AG10803 (cell line): ENCODE data around the gene VPS37D.
"Not testable (repeated sequence)": the region's sequence is repeated elsewhere in the genome, so short reads cannot be mapped to it uniquely, and the experiment has no call there.

Experiments
- DNase-seq: peaks from one replicate; pipeline ENCODE4 v3.0.0; 2010; ENCODE audit warnings: low read depth
- H3K4me3 ChIP-seq: 2 replicates; pipeline ENCODE4 v1.5.1; 2011; ENCODE audit warnings: mild to moderate bottlenecking, low read length, control low read depth
- TF ChIP-seq, protein P1 (sequence below): conservative IDR thresholded peaks from 2 replicates; pipeline ENCODE4 v1.5.1; 2011; ENCODE audit warnings: mild to moderate bottlenecking, low read length, control low read depth, inconsistent platforms

VPS37D gene

DNA sequence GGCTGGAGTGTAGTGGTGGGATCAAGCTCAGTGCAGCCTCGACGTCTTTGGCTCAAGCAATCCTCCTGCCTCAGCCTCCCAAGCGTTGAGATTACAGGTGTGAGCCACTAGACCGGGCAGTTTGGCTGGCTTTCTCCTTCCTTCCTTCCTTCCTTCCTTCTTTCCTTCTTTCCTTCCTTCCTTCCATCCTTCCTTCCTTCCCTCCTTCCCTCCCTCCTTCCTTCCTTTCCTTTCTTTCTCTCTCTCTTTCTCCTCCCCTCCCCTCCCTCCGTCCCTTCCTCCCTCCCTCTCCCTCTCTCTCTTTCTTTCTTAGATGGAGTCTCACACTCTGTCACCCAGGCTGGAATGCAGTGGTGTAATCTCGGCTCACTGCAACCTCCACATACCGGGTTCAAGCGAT is 7.6 kb upstream of the VPS37D start:
- TF ChIP-seq, protein P1, sequence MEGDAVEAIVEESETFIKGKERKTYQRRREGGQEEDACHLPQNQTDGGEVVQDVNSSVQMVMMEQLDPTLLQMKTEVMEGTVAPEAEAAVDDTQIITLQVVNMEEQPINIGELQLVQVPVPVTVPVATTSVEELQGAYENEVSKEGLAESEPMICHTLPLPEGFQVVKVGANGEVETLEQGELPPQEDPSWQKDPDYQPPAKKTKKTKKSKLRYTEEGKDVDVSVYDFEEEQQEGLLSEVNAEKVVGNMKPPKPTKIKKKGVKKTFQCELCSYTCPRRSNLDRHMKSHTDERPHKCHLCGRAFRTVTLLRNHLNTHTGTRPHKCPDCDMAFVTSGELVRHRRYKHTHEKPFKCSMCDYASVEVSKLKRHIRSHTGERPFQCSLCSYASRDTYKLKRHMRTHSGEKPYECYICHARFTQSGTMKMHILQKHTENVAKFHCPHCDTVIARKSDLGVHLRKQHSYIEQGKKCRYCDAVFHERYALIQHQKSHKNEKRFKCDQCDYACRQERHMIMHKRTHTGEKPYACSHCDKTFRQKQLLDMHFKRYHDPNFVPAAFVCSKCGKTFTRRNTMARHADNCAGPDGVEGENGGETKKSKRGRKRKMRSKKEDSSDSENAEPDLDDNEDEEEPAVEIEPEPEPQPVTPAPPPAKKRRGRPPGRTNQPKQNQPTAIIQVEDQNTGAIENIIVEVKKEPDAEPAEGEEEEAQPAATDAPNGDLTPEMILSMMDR, result no peak
- DNase-seq, result no peak
- no peak overlapping the region for H3K4me3 ChIP-seq

DNA sequence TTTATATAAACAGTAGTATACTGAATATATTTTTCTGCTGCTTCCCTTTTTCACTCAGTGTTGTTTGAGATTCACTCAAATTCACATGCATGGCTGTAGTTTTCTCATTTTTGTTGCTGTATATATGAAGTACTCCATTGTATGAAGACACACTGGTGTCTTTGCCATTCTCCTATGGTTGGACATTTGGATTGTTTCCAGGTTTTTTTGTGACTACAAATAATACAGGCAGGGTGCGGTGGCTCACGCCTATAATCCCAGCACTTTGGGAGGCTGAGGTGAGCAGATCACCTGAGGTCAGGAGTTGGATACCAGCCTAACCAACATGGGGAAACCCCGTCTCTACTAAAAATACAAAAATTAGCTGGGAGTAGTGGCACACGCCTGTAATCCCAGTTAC is 7.0 kb upstream of the VPS37D start:
- H3K4me3 ChIP-seq, DNase-seq: not testable (repeated sequence)

DNA sequence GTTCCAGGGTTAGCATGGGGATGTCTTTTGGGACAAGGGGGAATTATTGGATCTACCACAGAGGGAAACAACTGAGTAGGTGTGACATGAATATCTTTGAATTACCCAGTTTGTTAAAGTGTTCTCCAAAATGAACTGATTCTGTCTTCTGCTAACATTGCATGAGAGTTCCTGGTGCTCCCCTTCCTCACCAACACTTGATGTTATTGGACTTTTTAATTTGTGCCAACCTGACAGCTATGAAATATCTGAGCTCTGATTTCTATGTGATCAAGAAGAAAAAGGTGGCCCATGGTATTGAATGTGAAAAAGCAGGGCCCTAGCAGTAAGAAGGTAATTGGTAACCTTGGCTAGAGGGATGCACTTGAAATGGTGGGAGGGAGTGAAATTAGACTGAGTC is 4.6 kb upstream of the VPS37D start:
- H3K4me3 ChIP-seq, result no peak overlapping the region
- DNase-seq, result no peak
- TF ChIP-seq, protein P1, result no peak

DNA sequence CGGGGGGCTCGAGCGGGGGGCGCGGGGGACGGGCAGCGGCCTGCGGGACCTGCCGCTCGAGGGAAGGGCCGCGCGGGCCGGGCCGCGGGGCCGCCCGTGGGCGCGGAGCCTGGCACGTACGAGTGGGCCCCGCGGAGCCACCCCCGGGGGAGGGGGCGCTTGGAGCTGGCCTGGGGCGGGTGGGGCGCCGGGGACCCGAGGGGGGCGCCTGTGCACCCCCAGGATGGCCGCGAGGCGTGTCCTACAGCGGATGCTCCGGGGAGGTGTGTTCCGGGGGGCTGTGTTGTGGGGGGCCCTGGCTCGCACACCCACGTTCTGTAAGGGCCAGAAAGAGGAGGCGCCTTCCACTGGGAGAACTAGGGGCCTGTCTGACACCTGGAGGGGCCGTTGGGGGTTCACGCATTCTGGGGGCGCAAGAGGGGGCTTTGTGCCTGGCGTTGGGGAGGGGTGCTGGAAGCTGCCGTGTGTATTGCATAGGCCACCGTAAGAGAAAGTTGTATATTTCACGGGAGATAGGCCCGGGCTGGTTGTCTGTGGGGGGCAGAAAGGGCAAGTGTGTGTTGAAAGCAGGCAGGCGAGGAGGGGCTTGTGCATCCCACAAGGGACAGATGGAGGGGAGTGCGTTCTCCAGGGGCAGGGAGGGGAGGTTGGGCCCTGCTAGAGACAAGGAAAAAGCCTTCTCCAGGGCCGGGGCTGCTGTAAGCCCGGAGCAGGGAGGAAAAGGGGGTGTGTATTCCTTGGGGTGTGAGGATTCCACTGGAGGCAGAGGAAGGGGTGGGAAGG is 663 bp downstream of the VPS37D start:
- peak overlapping the region; percentile 72 for H3K4me3 ChIP-seq
- DNase-seq, result peak; percentile 9
- TF ChIP-seq, protein P1, result no peak

DNA sequence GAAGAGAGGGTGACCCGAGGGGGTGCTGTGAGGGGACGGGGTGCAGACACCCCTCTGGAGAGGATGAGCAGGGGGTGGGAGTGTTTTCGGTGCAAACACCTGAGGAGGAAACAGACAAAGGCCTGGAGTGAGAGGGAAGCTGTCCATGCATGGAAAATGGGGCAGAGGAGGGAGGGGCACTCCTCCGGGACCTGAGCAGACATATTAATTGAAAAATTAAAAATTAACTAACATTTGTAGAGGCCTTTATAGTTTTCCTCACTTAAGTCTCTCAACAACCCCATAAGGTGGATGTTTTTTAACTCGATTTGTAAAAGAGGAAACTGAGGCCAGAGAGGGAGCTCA is 1.2 kb downstream of the VPS37D start:
- TF ChIP-seq, protein P1, result no peak
- no peak for DNase-seq
- peak overlapping the region; percentile 72 for H3K4me3 ChIP-seq

DNA sequence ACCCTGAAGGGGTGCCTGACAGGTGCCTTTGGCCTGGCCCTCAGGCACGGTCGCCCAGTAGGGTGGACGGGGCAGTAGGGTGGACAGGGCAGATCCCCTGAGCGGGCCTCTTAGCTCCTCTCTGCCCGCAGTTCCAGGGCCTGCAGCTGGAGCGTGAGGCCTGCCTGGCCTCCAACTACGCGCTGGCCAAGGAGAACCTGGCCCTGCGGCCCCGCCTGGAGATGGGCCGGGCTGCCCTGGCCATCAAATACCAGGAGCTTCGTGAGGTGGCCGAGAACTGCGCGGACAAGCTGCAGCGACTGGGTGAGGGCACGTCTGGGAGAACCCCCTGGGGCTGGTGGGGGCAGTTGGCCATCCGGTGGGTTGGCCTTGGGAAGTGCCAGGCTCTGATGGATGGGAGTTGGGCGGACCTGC is 1.7 kb downstream of the VPS37D start:
- DNase-seq, result no peak
- TF ChIP-seq, protein P1, result no peak
- H3K4me3 ChIP-seq, result no peak overlapping the region; the same call in none of the 2 replicates

DNA sequence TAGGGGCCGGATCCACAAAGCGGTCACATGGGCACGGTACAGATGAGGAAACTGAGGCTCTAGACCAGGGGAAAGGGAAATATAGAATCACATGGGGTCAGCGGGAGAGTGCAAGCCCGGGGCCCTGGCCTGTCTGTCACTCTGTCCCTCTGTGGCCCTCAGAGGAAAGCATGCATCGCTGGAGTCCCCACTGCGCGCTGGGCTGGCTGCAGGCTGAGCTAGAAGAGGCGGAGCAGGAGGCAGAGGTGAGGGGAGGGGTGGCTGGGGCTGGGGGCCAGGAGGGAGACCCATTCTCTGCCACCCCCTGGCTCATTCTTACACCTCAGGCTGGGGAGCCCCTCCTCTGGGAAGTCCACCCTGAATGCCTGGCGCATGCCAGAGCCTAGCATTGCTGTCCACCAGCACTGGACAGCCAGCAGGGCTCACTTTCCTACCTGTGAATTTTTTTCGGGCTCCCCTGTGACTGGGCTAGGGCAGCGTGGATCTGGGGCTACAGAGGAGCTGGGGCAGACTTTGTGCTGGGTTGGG is 2.3 kb downstream of the VPS37D start:
- TF ChIP-seq, protein P1, result no peak
- no peak overlapping the region for H3K4me3 ChIP-seq
- DNase-seq, result no peak

DNA sequence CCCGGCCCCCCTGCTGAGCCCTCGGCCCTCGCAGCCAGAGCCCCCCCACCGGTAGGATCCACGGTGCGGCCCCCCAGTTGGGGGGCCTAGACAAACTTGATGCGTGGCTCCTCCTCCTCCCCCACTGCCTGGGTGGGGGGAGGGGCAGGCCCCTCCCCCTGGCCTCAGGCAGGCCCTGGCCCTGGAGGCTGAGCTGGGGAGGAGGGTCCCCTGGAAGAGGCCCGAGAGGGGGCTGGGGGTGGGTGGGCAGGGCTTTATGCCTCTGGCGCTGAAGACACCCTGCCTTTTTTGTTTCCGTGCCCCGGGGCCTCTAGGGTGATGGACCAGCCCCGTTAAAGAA is 3.7 kb downstream of the VPS37D start:
- H3K4me3 ChIP-seq, result no peak overlapping the region
- DNase-seq, result no peak

More for the DNA sequence above, 3.7 kb downstream of the VPS37D start:
- TF ChIP-seq, protein P1, result no peak
